Esophagus muscularis mucosa (tissue), 3 donors: ENCODE data around the gene CCDC6.

Experiments used
- CTCF ChIP-seq, 3 experiments: fragments of 200-600 bp in 2 of 3; fragments of 450-650 bp in 1 of 3; sonication (generic) in 2 of 3; IDR thresholded peaks; one replicate each; pipeline ENCODE4 v1.5.1; 2017 to 2019; ENCODE audit warnings: antibody characterized with exemption in 3 of 3, mild to moderate bottlenecking in 2 of 3, moderate library complexity in 1 of 3
- EP300 ChIP-seq: sonication (generic); formaldehyde crosslinking; IDR thresholded peaks from one replicate; pipeline ENCODE4 v1.6.1; 2017; ENCODE audit warnings: antibody characterized with exemption

- TF ChIP-seq EP300: no peak
- TF ChIP-seq CTCF (IDR thresholded peaks at IDR 0.05): no peak
Observed at GRCh38 chr10:59754951-59755350, 151.4 kb downstream of the CCDC6 start.
